Activated CD4-positive, CD25-positive, alpha-beta regulatory T cell (primary cell): ENCODE measurements around the gene CBR4.
"Not testable (repeated sequence)": the region's sequence is repeated elsewhere in the genome, so short reads cannot be mapped to it uniquely, and the experiment has no call there.

Experiments
- DNase-seq, 4 experiments: peaks; one replicate each; lab custom pipeline; 2025; lab: John Stamatoyannopoulos, UW

Gene CBR4

DNA sequence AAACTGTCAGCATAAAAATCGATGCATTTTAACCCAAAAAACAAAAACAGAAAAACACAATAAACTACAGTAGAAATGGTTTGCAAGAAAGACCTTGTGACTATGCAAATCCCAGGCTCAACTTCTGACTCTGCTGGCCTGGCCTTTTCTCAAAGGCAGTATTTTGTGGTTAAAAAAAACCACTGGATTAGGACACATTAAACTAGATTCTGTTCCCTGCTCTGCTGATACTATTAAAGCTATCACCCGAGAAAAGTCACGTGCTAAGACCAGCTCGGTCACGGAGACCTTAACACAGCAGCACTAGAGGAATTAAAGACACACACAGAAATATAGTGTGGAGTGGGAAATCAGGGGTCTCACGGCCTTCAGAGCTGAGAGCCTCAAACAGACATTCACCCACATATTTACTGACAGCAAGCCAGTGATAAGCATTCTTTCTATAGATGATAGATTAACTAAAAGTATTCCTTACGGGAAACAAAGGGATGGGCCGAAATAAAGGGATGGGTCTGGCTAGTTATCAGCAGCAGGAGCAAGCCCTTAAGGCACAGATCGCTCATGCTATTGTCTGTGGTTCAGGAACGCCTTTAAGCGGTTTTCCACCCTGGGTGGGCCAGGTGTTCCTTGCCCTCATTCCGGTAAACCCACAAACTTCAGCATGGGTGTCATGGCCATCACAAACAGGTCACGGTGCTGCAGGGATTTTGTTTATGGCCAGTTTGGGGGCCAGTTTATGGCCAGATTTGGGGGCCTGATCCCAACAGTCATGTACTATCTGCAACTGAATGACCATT, 16.1 kb downstream of the CBR4 start:
- no peak for DNase-seq

DNA sequence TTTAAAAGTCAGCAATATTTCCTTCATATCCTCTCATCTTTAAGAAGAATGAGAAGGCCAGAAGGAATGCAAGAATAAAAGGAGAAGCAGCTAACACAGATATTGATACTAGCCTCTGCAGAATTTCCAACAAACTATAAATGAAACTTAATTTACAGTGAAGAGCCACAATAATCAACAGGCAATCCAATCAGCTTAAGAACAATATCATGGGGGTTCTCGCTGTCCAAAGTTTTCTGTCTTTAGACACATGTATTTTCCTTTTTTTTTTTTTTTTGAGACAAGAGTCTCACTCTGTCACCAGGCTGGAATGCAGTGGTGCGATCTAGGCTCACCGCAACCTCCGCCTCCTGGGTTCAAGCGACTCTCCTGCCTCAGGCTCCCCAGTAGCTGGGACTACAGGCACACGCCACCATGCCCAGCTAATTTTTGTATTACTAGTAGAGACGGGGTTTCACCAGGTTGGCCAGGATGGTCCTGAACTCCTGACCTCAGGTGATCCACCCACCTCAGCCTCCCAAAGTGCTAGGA, 17.0 kb downstream of the CBR4 start:
- DNase-seq, result not testable (repeated sequence)

DNA sequence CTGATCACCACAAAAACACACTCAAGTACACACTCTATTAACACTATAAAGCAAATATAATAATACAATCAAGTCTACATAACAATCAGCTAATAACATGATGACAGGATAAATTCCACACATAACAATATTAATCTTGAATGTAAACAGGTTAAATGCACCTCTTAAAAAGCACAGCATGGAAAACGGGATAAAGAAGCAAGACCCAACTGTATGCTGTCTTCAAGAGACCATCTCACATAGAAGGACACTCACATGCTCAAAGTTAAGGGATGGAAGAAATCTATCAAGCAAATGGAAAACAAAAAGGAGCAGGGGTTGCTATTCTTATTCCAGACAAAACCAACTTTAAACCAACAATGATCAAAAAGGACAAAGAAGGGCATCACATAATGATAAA, 28.1 kb downstream of the CBR4 start:
- DNase-seq, result no peak

DNA sequence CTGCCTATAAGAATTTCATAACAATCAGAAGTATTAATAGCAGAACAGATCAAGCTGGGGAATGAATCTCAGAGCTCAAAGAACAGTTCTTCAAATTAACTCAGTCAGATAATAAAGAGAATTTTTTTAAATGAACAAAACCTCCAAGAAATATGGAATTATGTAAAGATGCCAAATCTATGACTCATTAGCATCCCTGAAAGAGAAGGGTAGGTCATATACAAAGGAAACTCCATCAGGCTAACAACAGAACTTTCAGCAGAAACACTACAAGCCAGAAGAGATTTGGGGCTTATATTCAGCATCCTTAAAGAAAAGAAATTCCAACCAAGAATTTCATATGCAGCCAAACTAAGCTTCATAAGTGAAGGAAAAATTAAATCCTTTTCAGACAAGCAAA, 28.6 kb downstream of the CBR4 start:
- DNase-seq, result no peak

DNA sequence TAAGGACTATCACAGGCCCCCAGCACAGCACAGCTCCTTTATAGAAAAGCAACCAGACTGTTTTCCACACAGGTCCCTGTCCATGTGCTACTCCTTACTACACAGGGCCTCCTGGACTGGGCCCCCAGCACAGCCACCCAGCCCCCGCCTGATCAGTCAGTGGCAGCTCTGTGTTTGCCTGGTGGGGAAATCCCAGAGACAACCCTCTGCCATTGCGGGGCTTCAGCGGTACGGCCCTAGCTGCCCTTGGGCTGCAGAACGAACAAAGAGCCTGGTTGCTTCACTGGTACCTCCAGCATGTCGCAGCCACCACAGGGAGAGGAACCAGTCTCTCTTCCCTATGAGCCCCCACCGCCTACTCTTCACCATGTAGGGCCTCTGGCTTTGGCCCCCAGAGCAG, 30.7 kb downstream of the CBR4 start:
- DNase-seq, result no peak

DNA sequence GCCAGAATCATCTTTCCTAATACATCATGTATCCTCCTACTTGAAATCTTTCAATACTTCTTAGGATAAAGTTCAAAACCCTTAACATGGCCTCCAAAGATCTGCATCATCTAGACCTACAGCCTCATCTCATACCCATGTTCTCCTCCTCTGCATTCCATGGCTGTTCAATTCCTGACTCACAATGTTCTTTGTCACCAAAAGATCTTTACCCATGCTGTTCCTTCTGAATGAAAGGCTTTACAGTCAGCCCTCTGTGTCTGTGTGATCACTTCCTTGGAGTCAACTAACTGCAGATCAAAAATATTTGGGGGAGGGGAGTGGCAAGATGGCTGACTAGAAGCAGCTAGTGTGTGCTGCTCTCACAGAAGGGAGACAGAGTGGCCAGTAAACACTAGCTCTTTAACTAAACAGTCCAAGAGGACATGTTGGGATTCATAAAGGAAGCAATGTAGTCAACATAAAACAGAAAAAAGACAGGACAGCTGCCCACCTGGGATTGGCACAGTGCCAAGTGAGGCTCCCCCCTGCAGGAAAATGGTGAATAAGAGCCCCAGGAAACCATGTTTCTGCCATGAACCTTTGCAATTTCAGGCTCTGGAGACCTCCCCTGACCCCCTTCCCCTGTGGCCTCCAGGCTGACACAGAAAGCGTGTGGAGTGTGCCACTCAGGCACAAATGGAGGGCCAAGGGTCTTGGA, 31.9 kb downstream of the CBR4 start:
- no peak for DNase-seq

DNA sequence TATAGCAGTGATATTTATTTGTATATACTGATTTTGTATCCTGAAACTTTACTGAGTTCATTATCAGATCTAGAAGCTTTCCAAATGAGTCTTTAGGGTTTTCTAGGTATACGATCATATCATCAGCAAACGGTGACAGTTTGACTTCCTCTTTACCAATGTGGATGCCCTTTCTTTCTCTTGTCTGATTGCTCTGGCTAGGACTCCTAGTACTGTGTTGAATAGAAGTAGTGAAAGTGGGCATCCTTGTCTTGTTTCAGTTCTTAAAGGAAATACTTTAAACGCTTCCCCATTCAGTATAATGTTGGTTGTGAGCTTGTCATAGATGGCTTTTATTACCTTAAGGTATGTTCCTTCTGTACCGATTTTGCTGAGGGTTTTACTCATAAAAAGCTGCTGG, 37.5 kb downstream of the CBR4 start:
- DNase-seq, result no peak

DNA sequence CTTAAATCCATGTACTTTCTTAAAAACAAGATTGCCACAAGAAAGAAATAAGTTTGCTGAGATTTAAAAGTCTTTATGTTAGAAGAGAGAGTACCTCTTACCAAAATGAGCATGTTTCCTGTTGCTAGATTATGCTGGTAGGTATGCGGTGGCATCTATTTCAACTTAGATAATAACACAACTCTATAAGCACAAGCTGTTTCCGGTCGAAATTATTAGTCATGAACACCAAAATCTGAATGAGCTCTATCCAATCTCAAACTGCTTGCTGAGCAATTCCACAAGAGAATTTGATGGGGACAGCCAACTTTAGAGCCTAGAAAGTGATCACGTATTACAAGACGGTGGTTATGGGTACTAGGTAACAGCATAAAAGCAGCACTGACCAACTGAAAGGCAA, 49.3 kb downstream of the CBR4 start:
- DNase-seq, result no peak

DNA sequence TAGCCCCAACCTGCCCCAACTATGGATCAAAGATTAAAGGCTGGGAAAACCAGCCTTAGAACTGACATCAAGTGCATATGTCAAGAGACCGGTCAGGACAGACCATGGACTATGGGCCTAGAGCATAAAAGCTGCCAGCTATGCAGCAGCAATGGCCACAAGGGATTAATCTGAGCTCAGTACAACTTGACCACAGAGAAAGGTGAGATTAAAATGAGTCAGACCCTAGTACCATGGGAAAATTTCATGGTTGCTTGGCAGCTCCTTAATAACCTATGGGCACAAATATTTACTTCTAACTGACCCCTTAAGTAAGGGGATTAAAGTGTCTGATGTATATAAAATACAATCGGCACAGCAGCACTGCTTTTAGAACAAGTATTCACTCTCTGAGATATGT, 54.4 kb downstream of the CBR4 start:
- no peak for DNase-seq

DNA sequence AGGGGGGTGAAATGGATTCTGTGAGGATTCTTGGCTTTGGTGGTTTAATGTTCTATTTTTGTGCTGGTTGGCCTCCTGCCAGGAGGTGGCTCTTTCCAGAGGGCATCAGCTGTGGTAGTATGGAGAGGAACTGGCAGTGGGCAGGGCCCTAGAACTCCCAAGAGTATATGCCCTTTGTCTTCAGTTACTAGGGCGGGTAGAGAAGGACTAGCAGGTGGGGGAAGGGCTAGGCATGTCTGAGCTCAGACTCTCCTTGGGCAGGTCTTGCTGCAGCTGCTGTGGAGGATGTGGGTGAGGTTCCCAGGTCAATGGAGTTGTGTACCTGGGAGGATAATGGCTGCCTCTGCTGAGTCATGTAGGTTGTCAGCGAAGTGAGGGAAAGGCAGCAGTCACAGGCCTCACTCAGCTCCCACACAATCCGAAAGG, 57.2 kb downstream of the CBR4 start:
- not testable (repeated sequence) for DNase-seq

DNA sequence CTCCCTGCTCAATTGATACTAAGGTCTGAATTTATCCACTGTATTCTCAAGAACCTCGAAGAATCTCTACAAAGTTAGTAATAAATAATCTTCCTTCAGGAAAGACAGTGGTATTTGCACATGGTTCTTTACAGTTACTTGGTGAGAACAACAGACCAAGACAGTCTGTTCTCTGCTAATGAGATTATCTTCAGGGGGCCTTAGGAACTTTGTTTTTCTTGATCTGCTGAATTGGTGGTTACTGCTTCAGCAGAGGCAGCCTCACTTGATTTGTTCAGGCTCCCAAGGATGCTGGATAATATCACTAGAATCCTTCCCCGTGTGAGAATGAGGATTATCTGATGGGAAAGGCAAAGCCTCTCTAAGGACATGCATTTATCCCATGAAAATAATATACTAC, 64.8 kb downstream of the CBR4 start:
- no peak for DNase-seq

DNA sequence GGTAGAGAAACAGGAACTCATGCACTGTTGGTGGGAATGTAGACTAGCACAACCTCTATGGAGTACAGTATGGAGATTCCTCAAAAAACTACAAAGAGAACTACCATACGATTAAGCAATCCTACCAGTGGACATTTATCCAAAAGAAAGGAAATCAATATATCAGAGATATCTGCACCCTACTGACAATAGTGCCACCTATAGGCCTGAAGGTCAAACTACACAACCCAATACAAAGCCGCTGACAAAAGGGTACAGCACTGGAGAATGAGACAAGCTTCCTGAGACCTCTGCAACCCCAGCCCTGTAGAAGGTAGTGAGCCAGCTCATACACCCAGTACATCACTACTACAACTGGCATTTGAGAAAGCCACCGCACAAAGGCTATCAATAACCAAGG, 67.1 kb downstream of the CBR4 start:
- no peak for DNase-seq
